Keratinocyte (primary cell): ENCODE data around the gene B3GALT6. TPM values are rescaled to one million over a fixed set of nuclear protein-coding genes. Genes with fewer than 3 reads are reported as not detected.

ENCODE experiments used
- DNase-seq: peaks from one replicate; pipeline ENCODE4 v3.0.0-alpha.2; 2011; ENCODE audit warnings: low read depth, missing footprints, low spot score
- FAIRE-seq: peaks from 2 replicates; lab custom pipeline; 2011; peaks lifted over from hg19 to GRCh38; lab: Jason Lieb, UNC
- H2AFZ ChIP-seq: 2 replicates; pipeline ENCODE4 v1.6.0; 2012; ENCODE audit warnings: low read length, control low read depth, inconsistent platforms; ENCODE audit not compliant: control insufficient read depth
- H3K27ac ChIP-seq: 2 replicates; pipeline ENCODE4 v1.5.1; 2011; ENCODE audit warnings: low read length; ENCODE audit not compliant: control insufficient read depth, insufficient read depth
- H3K27me3 ChIP-seq: 3 replicates; pipeline ENCODE4 v1.6.0; 2011; ENCODE audit warnings: low read length; ENCODE audit not compliant: control insufficient read depth, insufficient read depth; ENCODE audit errors: extremely low read depth
- H3K36me3 ChIP-seq, 2 experiments: 2 replicates in 1 of 2; 3 replicates in 1 of 2; pipeline ENCODE4 v1.5.1; 2011; ENCODE audit warnings: low read length in 2 of 2, mild to moderate bottlenecking in 1 of 2; ENCODE audit not compliant: control insufficient read depth in 2 of 2, insufficient read depth in 2 of 2; ENCODE audit errors: extremely low read depth in 1 of 2
- H3K4me1 ChIP-seq: 3 replicates; pipeline ENCODE4 v1.5.1; 2011; ENCODE audit warnings: low read length; ENCODE audit not compliant: control insufficient read depth, insufficient read depth; ENCODE audit errors: extremely low read depth
- H3K4me2 ChIP-seq: 3 replicates; pipeline ENCODE4 v1.6.0; 2011; ENCODE audit warnings: low read depth, low read length; ENCODE audit not compliant: control insufficient read depth, insufficient read depth; ENCODE audit errors: extremely low read depth
- H3K4me3 ChIP-seq, 3 experiments: fragments of 200-600 bp in 1 of 3; sonication (generic) in 1 of 3; 2 replicates in 2 of 3; 3 replicates in 1 of 3; pipeline ENCODE4 v1.5.1; 2011 to 2016; ENCODE audit warnings: low read length in 3 of 3, mild to moderate bottlenecking in 3 of 3, control low read depth in 2 of 3, inconsistent platforms in 1 of 3, low read depth in 1 of 3, mixed read lengths in 1 of 3, mixed run types in 1 of 3, moderate library complexity in 1 of 3; ENCODE audit not compliant: control insufficient read depth in 2 of 3, insufficient read depth in 2 of 3; ENCODE audit errors: extremely low read depth in 1 of 3
- H3K79me2 ChIP-seq: 2 replicates; pipeline ENCODE4 v1.6.0; 2012; ENCODE audit warnings: low read length; ENCODE audit not compliant: control insufficient read depth, insufficient read depth
- H3K9ac ChIP-seq: 3 replicates; pipeline ENCODE4 v1.6.0; 2011; ENCODE audit warnings: low read length; ENCODE audit not compliant: control insufficient read depth, insufficient read depth; ENCODE audit errors: extremely low read depth
- H3K9me1 ChIP-seq: 3 replicates; pipeline ENCODE4 v1.6.0; 2011; ENCODE audit warnings: low read length; ENCODE audit not compliant: control insufficient read depth, insufficient read depth; ENCODE audit errors: extremely low read depth
- H3K9me3 ChIP-seq: 2 replicates; pipeline ENCODE4 v1.5.1; 2012; ENCODE audit warnings: low read depth, low read length; ENCODE audit not compliant: control insufficient read depth
- H4K20me1 ChIP-seq: 3 replicates; pipeline ENCODE4 v1.6.0; 2011; ENCODE audit warnings: low read length; ENCODE audit not compliant: control insufficient read depth, insufficient read depth; ENCODE audit errors: extremely low read depth
- EZH2 ChIP-seq: IDR thresholded peaks from one replicate; pipeline ENCODE4 v1.6.1; 2012; ENCODE audit warnings: inconsistent platforms, mild to moderate bottlenecking, low read length, moderate library complexity
- dilution Hi-C: fragments of 300-500 bp; cut with MboI; formaldehyde crosslinking; loops from one replicate; pipeline ENCODE4 v1.7.0; 2020; ENCODE audit warnings: low sequenced_read_pairs; ENCODE audit not compliant: extremely low pct_ligation_motif_present
- polyA plus RNA-seq, 5 experiments: library from polyadenylated mRNA; depleted of rRNA in 3 of 5; stranded (reverse) in 3 of 5; stranded (forward) in 1 of 5; unstranded in 1 of 5; fragments of >200 nt; gene quantifications; 1 replicate in 1 of 5; 2 replicates in 3 of 5; 3 replicates in 1 of 5; pipeline versions ENCODE4 v1.2.1 to v1.2.3, GENCODE V29; 2011 to 2012; ENCODE audit warnings: missing spikeins in 2 of 5, low read depth in 1 of 5, low replicate concordance in 1 of 5
- TF ChIP-seq, protein P1 (sequence below), 3 experiments: IDR thresholded peaks in 1 of 3; conservative IDR thresholded peaks in 1 of 3; optimal IDR thresholded peaks in 1 of 3; 2 replicates in 2 of 3; 3 replicates in 1 of 3; pipeline versions ENCODE3 to v1.5.1; 2011; ENCODE audit warnings: low read length in 3 of 3, mild to moderate bottlenecking in 3 of 3, moderate library complexity in 2 of 3, control low read depth in 1 of 3, inconsistent platforms in 1 of 3; ENCODE audit not compliant: insufficient read depth in 2 of 3; ENCODE audit errors: extremely low read depth in 1 of 3

B3GALT6 gene
- polyA plus RNA-seq, 1 donor (not counting 4 experiments of a cell fraction or from before 2014, with no cell fraction given): 6.8 TPM

DNA sequence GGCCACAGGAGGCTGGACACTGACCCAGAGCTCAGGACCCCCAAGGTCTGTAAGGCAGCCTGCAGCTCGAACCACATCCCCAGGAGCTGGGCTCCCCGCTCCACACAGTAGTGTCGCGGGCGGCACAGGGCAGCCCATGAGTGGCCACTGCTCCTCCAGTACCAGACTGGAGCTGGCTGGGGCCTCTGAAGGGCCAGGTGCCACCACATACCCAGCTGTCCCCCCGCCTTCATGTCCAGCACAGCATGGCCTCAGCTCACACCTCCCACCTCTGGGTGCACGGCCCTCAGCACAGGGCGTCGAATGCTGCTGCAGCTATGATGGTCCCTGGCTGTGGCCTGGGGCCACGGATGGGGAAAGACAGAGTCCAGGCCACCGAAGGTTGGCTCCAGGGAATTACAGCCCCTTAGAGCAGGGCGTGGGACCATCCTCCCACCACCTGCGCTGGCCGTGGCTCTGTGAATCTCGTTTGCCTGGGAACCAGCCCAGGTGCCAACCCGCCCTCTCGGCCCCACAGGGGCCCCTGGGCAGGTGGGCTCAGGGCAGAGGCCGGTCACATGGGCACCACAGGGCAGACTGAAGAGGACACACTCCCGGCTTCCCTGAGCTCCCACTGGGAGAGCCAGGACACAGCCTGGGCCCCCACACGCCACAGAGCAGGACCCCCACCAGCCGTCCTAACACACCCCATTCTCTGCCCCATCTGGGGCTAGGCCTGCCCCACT lies 16.0 kb upstream of the B3GALT6 start:
- no peak for DNase-seq
- Histone ChIP-seq H3K36me3 (peaks cover 15 to 19% of the 10 kb centered on the region in 2 experiments), H4K20me1 (no peaks in the 10 kb centered on the region), H3K27me3 (no peaks in the 10 kb centered on the region), H3K4me1 (peaks cover 8% of the 10 kb centered on the region), H3K4me3 (no peak overlapping the region), H3K9ac (no peak overlapping the region), H3K79me2 (no peaks in the 10 kb centered on the region), H3K9me3 (no peaks in the 10 kb centered on the region), H3K27ac (no peak overlapping the region), H3K4me2 (no peak overlapping the region), H3K9me1 (peaks cover 2% of the 10 kb centered on the region), H2AFZ (no peak overlapping the region)
- no peak for FAIRE-seq
- TF ChIP-seq, protein P1, sequence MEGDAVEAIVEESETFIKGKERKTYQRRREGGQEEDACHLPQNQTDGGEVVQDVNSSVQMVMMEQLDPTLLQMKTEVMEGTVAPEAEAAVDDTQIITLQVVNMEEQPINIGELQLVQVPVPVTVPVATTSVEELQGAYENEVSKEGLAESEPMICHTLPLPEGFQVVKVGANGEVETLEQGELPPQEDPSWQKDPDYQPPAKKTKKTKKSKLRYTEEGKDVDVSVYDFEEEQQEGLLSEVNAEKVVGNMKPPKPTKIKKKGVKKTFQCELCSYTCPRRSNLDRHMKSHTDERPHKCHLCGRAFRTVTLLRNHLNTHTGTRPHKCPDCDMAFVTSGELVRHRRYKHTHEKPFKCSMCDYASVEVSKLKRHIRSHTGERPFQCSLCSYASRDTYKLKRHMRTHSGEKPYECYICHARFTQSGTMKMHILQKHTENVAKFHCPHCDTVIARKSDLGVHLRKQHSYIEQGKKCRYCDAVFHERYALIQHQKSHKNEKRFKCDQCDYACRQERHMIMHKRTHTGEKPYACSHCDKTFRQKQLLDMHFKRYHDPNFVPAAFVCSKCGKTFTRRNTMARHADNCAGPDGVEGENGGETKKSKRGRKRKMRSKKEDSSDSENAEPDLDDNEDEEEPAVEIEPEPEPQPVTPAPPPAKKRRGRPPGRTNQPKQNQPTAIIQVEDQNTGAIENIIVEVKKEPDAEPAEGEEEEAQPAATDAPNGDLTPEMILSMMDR (optimal IDR thresholded peaks at IDR 0.05 in 1 of 3, IDR thresholded peaks at IDR 0.05 in 1 of 3, conservative IDR thresholded peaks at IDR 0.05 in 1 of 3; ENCODE audit: extremely low read depth in 1 of 3, insufficient read depth in 2 of 3, low read length in 3 of 3): no peak
- TF ChIP-seq EZH2: no peak
- dilution Hi-C loops: no loop called here

DNA sequence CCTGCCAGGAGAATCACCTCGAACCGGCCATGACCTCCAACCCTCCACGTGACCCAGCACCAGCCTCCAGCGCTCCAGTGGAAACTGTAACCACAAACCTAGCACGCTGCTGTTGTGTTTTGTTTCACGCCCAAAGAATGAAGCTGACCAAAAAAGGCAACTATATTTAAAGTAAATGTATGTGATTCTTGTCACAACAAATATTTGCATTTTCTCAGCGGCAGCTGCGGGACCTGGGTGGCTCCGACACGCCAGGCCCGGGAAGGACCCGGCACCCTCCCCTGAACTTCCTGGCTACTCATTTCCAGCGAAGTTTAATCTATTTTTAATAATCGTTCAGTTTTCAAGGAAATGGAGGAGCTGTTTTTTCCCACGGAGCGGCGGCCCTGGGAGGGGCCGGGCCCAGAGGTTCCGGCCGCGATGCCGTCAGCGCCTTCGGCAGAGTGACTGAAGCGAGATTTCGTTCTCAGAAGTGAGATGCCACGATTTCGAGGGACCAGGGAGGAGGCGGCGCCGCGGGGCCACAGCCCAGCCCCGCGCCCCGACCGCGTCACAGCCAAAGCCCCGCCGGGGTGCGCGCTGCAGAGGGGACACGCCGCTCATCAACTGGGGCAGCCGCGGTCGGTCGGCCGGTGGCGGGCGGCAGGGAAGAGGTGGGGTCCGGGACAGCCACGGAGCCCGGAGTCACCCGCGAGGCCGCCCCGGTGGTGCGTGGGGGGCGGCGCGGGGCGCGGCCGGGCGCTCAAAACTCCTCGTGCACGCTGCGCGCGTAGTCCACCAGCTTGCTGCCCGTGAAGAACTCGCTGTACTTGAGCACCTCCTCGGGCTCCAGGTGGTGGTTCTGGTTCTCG lies 15.0 kb upstream of the B3GALT6 start:
- no peaks in the 10 kb centered on the region for H3K79me2 ChIP-seq
- H3K9ac ChIP-seq: no peak overlapping the region
- no peak overlapping the region for H3K4me3 ChIP-seq
- peaks cover 8% of the 10 kb centered on the region for H3K4me1 ChIP-seq
- no peaks in the 10 kb centered on the region for H3K9me3 ChIP-seq
- H4K20me1 ChIP-seq: no peaks in the 10 kb centered on the region
- no peak overlapping the region for H2AFZ ChIP-seq
- H3K9me1 ChIP-seq: peaks cover 2% of the 10 kb centered on the region
- FAIRE-seq: no peak
- H3K36me3 ChIP-seq: peaks cover 16 to 25% of the 10 kb centered on the region in 2 experiments
- dilution Hi-C loops: no loop called here
- H3K4me2 ChIP-seq: no peak overlapping the region
- no peak for DNase-seq
- H3K27ac ChIP-seq: peak overlapping the region; percentile 49
- TF ChIP-seq, protein P1 (optimal IDR thresholded peaks at IDR 0.05 in 1 of 3, IDR thresholded peaks at IDR 0.05 in 1 of 3, conservative IDR thresholded peaks at IDR 0.05 in 1 of 3; ENCODE audit: extremely low read depth in 1 of 3, insufficient read depth in 2 of 3, low read length in 3 of 3): no peak
- no peak for TF ChIP-seq EZH2
- no peaks in the 10 kb centered on the region for H3K27me3 ChIP-seq
